HG02798 (cell line): ENCODE measurements around the gene EXOC1.
A peak's percentile ranks its signal among the peaks of the same experiment; 100 is the strongest.
"Not testable (repeated sequence)": the region's sequence is repeated elsewhere in the genome, so short reads cannot be mapped to it uniquely, and the experiment has no call there.

Source experiments
- ATAC-seq: cut with Tn5 transposase; IDR thresholded peaks from one replicate; pipeline ENCODE4 v1.9.1; 2021; ENCODE audit warnings: mild to moderate bottlenecking; ENCODE audit not compliant: unreplicated experiment, poor library complexity

EXOC1 gene

DNA sequence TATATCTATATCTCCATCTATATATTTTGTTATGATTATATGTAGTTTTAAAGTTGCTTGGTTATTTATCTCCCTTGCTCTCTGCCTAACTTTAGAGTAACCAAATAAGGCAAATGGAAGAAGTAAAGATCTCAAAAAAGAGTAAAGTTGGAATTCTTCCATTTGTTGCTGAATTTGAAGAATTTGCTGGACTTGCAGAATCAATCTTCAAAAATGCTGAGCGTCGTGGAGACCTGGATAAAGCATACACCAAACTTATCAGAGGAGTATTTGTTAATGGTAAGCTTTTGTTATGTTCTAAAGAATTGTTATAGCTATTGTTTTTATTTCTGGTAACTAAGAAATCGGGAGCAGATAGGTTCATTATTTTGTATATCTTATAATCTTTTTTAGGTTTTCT, 43.2 kb downstream of the EXOC1 start:
- no peak for ATAC-seq

DNA sequence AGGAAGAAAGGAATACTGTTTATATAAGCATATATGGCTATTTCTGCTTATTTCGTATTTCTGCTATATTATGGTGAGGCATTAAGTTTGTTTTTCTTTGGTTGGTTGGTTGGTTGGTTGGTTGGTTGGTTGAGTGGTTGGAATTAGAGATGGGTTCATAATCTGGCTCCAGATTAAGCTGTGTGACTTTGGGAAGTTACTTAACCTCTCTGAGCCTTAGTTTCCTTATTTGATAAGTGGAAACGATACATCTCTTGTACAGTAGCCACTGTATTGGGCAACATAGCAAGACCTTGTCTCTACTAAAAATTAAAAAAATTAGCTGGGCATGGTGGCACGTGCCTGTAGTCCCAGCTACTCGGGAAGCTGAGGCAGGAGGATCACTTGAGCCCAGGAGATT, 49.2 kb downstream of the EXOC1 start:
- no peak for ATAC-seq

DNA sequence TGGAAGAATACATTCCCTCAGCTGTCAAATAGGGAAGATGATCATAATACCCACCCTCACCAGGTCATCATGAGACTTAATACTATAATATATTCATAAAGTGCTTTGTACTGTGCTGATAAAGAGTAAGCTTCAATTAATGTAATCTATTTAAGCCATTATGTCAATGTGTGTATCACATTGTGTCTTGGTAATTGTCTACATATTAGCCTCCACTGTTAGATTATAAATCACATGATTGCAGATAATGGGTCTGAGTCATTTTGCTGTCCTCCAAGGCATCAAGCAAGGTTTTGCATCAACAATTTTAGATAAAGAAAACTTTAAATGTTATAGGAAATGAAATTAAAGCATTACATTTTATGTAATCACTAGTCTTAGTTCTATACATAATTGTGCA, 50.1 kb downstream of the EXOC1 start:
- no peak for ATAC-seq

DNA sequence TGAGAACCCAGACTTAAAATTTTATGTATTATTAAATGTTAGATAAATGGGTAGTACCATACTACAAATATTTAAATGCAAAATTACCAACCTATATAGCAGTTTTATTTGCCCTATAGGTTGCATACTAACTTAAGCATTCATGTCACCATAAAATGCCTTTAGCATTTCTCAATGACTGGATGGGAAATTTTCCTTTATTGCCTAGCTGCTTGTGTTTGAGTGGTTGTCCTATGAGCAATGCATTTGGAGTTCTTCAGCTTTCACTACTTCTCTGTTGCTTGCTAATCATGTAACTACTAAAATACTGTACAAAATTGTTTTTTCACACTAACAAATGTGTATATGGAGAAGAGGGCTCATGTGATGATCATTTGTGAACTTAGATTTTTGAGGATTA, 51.1 kb downstream of the EXOC1 start:
- no peak for ATAC-seq

- no peak for ATAC-seq
Measured at GRCh38 chr4:55906323-55906722, 52.9 kb downstream of the EXOC1 start.

DNA sequence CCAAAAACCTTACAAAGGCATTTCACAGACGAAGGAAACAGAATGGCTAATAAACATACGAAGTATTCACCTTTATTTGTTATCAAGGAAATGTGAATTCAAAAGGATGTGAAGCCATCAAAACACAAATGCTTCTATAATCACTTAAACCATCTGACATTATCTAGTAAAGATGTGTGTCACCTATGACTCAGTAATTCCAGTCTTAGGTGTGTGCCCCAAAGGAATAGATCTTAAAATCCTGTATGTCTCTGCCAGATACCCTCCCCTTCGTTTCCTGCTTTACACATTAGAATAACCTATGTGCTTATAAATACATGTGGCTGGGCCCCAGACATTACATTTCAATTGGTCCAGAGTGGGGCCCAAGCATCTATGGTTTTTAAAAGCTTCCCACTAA, 53.5 kb downstream of the EXOC1 start:
- ATAC-seq, result no peak

GRCh38 chr4:55907469-55907868, 54.0 kb downstream of the EXOC1 start:
- peak; percentile 38 for ATAC-seq

DNA sequence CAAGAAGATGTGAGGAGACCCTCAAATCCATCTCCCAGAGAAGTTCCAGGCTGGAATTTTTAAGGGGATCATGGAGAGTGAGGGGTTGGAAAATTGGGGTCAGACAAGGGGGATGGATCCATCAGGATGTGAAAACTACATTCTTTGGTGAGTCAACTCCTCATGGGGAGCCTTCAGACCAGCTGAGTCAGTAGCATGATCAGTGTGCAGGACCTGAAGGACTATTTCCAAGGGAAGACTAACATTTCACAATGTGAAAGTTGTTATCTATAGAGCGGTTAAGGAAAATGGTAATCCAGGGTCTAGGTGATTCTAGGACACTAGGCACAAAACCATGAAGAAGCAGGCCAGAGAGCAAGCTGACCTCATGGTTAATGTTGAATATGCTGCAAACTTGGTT, 56.7 kb downstream of the EXOC1 start:
- ATAC-seq, result no peak

DNA sequence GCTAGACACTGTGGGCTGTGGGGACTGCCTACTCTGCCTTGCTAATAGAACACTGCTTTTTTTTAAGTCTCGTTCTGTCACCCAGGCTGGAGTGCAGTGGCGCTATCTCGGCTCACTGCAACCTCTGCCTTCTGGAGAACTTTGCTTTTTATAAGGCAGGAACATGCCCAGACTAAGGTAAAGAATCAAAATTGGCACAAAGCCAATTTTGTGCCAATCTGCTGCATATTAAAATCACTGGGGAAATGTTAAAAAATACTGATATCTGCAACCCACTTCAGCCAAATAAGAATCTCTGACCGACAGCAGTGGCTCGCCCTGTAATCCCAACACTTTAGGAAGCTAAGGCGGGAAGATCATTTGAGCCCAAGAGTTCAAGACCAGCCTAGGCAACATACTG, 58.8 kb downstream of the EXOC1 start:
- ATAC-seq, result no peak

DNA sequence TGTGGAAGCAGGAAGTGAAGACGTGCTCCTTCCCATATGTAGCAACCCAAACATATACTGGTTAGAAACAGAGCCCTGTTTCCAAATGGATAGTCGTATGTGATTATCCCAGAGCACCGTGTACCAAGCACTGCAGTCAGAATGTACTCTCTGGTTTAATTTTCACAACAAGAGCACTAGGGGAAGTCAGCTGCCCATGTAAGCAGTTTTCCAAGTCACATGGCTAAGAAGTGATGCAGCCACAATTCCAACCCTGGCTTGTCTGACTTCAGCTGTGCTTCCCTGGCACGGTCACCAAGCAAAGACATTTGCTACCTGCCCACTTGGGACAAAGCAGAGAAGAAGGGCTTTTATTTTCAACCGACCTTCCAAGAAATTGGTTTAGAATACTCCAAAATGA, 67.1 kb downstream of the EXOC1 start:
- no peak for ATAC-seq

DNA sequence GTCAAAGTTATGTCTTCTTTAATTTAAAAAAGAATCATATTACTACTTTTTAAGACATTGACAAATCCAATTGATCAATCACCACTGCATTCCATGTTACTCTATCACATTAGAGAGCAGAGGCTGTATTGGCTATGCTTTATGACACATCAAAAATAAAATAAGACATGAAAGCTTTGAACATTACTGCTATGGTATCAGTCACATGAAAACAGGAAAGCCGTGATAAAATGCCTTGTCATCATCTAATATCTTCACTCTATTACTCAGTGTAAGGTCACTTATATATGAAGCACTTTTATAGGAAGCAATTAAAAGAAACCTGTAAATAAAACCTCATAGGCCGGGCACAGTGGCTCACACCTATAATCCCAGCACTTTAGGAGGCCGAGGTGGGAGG, 67.6 kb downstream of the EXOC1 start:
- no peak for ATAC-seq

GRCh38 chr4:55925241-55925640, 71.8 kb downstream of the EXOC1 start:
- ATAC-seq, result no peak

DNA sequence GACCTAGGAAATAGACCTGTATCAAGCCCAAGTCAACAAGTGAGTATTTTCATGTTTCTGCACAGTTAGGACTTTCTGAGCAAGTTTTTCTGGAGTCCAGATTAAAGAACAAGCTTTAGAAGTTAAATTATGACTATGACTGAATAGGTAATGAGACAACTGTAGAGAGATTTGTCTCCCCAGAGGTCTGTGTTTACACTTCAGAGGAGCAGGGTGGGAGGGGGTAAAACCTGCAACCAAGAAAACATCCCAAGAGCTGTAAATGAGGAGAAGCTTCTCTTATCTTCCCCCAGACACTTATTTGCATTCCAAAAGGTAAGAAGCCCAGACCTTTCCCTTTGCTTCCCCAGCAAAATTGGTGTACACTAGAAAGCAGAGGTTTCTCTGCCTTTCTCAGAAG, 73.2 kb downstream of the EXOC1 start:
- peak; percentile 38 for ATAC-seq

DNA sequence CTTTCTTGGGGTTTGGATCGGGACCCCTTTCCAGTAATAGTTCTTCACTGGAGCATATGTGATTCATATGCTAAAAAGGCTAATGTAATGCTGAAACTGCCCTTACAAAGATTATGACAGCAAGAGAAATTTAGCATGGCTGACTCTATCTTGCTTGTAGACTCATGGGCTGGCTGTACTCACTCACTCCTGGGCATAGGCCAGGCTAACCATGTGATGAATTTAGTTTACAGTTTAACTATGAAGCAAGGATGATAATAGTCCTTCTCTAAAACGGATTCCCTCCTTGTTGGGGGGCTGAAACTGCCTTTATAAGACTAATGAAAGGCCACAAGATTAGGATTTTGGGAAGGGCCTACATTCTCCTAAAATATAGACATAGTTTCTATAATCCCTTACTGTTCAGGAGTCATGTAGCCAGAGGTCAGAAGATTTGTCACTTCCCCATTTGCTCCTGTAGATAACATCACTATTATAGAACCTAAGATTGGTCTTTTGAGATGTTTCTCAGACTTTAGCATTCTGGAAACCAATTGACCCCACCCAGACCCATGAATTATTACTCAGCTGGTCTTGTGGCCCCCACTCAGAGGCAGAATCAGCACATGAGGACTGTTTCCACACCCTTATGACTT, 74.5 kb downstream of the EXOC1 start:
- ATAC-seq, result no peak

- ATAC-seq, result no peak
Measured at GRCh38 chr4:55928846-55929245, 75.4 kb downstream of the EXOC1 start.

DNA sequence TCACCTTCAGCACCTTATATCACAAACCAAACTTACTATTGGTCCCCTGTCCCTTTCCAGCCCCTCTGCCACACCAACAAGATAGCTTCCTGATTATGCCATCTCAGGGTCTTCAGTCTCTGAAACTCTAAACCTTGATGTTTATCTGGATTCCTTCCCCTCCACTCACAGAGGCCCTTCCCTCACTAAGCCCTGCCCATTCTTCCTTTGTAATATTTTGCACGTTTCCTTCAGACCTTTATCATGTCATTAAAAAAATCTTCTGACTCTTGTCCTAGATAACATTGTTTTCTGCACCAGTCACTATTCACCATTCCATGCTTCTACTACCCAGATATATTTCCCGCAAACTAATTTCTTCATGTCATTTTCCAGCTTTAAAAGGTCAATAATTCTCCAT, 77.6 kb downstream of the EXOC1 start:
- ATAC-seq, result no peak

DNA sequence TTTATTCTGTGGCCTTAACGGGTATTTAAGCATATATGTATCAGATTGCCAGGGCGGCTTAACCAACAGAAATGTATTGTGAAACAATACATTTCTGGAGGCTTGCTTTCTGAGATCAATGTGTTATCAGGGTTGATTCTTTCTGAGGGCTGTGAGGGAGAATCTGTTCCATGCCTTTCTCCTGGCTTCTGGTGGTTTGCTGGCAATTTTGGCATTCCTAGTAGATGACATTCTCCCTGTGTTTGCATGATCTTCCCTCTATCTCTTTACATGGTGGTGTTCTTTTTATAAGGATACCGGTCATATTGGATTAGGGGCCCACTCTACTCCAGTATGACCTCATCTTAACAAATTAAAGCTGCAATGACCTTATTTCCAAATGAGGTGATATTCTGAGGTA, 78.4 kb downstream of the EXOC1 start:
- ATAC-seq, result no peak

DNA sequence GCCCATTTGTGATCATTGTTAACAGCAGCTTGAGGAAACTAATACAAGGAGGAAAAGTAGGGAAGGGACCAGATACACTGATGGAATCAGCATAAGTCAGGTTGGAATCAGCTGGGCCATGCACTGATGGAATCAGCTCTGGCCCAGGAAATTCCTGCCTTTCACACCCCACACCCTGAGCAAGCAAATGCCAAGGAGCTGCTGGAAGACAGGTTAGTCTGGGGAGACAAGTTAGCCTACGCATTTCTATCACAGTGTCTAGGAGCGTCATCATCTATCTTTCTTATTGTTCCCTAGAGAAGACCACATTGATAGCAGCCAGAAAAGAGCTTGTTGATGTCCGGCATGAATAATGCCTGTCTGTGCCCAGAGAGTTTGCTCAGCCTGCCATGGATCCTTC, 79.1 kb downstream of the EXOC1 start:
- no peak for ATAC-seq

DNA sequence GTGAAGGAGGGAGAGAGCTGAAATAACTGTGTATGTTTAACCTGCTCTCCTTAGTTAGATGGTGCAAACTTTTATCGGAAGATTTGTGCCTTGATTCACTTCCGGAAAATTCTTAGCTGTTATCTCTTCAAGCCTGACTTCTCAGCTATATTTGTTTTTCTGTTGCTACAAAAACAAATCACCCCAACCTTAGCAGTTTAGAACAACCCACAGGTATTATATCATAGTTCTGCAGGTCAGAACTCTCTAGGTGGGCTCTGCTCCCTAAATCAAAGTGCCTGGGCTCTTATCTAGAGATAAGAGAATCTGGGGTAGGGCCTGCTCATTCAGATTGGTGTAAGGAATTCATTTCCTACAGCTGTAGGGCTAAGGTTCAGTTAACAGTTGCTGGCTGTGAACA, 80.2 kb downstream of the EXOC1 start:
- ATAC-seq, result no peak

- ATAC-seq, result not testable (repeated sequence)
Measured at GRCh38 chr4:55935907-55936306, 82.5 kb downstream of the EXOC1 start.

GRCh38 chr4:55938481-55938880, 85.0 kb downstream of the EXOC1 start:
- no peak for ATAC-seq

DNA sequence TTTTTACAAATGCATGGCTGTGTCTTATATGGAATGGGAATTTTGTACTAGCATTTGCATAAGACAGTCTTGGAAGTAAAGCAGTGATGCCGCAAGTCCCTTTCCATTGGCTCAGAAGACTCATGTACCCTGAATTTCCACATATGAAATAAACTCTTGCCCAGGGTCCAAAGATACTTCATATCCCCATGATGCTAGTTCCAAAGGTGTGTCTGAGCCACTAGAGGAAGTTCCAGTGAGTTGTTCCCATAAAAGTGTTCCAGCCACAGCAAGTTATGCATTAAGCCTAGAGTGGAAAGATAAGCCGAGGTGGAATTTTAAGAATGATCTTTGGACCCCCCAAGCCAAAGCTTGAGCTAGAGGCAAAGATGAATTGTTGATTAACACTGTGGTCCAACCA, 86.0 kb downstream of the EXOC1 start:
- ATAC-seq, result no peak

DNA sequence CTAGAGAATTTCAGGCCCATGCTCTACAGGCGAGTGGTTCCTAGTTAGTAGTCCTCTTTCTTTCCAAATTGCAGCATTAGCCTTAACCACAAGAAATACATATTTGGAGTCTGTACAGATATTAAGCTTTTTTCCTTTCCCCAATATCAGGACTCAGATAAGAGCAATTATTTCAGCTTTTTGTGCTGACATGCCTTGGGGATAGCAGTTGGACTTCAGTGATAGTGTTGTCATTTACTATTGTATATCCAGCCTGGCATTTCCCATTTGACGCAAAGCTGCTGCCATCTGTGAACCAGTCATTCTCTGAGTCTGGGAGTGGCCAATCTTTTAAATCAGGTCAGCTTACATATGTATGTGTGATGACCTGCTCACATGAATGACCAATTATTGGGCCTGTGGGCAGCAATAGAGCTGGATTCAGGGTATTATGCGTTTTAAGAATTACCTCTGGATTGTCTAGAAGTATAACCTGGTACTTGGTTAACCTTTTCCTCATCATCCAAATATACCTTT, 88.5 kb downstream of the EXOC1 start:
- ATAC-seq, result no peak
